ENCODE measurements around the gene FER.

The FER gene

DNA sequence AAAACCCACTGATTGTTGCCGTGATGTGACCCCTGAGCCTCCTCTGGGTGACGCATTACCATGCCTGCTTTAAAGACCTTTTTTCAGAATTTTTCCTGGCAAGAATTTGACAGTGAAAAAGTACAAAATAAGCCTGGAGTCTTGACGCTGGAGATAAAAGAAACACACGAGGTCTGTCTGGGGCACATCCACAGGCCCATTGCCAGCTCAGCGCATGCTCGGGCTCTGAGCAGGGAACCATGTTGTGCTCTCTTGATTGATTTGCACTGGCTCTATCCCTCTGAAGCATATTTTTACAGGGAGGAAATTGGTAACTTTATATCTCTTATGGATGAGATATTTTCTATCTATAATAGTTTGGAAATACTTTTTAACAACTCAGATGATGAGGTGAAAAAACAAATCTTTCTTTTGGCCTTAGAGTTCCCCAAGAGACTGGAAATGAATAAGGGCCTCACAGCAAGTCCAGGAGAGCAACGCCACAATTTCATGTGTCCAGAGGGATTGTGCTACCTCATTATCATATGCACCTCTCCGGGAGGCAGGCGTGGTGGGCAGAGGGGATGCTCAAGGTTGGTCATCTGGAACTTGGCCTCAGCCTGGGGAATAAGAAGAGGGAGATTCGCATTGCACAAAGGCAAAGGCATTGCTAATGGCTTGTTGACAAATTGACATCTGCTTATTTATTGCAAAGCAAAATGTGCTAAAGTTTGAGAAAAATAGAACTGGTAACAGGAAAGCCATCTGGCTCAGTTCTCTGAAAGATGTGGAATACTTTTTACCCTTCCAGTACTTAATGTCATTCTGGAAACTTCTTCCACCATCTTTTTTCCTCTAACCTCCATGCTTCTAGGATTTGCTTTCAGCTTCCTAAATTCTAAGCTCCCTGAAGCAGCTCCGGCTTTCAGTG is 478.3 kb downstream of the FER start:
- no peak for TF ChIP-seq JUND (IDR thresholded peaks at IDR 0.05; ENCODE audit: low read depth)
- DNase-seq (ENCODE audit: low read depth in 1 of 2, low spot score in 1 of 2), result no peak
- in situ Hi-C loops (cut with HindIII; ENCODE audit: low pct_unique_long_range_greater_than_20kb, low sequenced_read_pairs), result no loop called here

- no peak for TF ChIP-seq JUND (IDR thresholded peaks at IDR 0.05; ENCODE audit: low read depth)
- in situ Hi-C loops (cut with HindIII; ENCODE audit: low pct_unique_long_range_greater_than_20kb, low sequenced_read_pairs), result no loop called here
- no peak for DNase-seq (ENCODE audit: low read depth in 1 of 2, low spot score in 1 of 2)
These were observed 482.7 kb downstream of the FER start for GRCh38 chr5:109230369-109230768.

DNA sequence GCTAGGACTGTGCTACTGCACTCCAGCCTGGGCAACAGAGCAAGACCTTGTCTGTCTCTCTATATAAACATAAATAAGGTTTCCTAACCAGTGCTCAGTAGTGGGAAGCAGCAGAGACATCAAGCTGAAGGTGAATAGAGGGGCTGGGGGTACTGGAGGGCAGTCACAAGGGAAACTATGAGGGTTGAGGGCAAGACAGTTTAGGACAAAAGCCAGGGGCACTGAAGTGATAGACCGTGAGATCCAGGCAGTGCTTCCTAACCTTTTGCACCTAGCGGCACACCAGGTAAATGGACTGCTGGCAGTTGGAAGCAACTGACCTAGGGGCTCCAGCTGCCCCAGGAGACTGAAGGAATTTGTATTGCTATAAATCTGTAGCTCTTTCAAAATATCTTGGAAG is 483.6 kb downstream of the FER start:
- no peak for TF ChIP-seq JUND (IDR thresholded peaks at IDR 0.05; ENCODE audit: low read depth)
- in situ Hi-C loops (cut with HindIII; ENCODE audit: low pct_unique_long_range_greater_than_20kb, low sequenced_read_pairs), result no loop called here
- no peak for DNase-seq (ENCODE audit: low read depth in 1 of 2, low spot score in 1 of 2)

- in situ Hi-C loops (cut with HindIII; ENCODE audit: low pct_unique_long_range_greater_than_20kb, low sequenced_read_pairs), result no loop called here
- no peak for TF ChIP-seq JUND (IDR thresholded peaks at IDR 0.05; ENCODE audit: low read depth)
- DNase-seq (ENCODE audit: low read depth in 1 of 2, low spot score in 1 of 2), result no peak
These were observed 486.7 kb downstream of the FER start for GRCh38 chr5:109234381-109234780.

GRCh38 chr5:109239456-109239855 is 491.8 kb downstream of the FER start:
- TF ChIP-seq JUND (IDR thresholded peaks at IDR 0.05; ENCODE audit: low read depth), result no peak
- in situ Hi-C loops (cut with HindIII; ENCODE audit: low pct_unique_long_range_greater_than_20kb, low sequenced_read_pairs), result no loop called here
- DNase-seq (ENCODE audit: low read depth in 1 of 2, low spot score in 1 of 2), result no peak

GRCh38 chr5:109242518-109242917 is 494.8 kb downstream of the FER start:
- no peak for TF ChIP-seq JUND (IDR thresholded peaks at IDR 0.05; ENCODE audit: low read depth)
- in situ Hi-C loops (cut with HindIII; ENCODE audit: low pct_unique_long_range_greater_than_20kb, low sequenced_read_pairs), result no loop called here
- no peak for DNase-seq (ENCODE audit: low read depth in 1 of 2, low spot score in 1 of 2)

- TF ChIP-seq JUND (IDR thresholded peaks at IDR 0.05; ENCODE audit: low read depth), result no peak
- no peak for DNase-seq (ENCODE audit: low read depth in 1 of 2, low spot score in 1 of 2)
- in situ Hi-C loops (cut with HindIII; ENCODE audit: low pct_unique_long_range_greater_than_20kb, low sequenced_read_pairs), result no loop called here
These were observed 498.7 kb downstream of the FER start for GRCh38 chr5:109246395-109246794.
